Skin of body (tissue), 2 donors: ENCODE results near the gene ROPN1B. TPM values are rescaled to one million over a fixed set of nuclear protein-coding genes. Genes with fewer than 3 reads are reported as not detected.
A peak's percentile ranks its signal among the peaks of the same experiment; 100 is the strongest.
"Not testable (repeated sequence)": the region's sequence is repeated elsewhere in the genome, so short reads cannot be mapped to it uniquely, and the experiment has no call there.

Experiments
- DNase-seq: peaks from one replicate; lab custom pipeline; 2025; lab: John Stamatoyannopoulos, UW
- total RNA-seq: library from RNA; depleted of rRNA; stranded (reverse); fragments of >200 nt; gene quantifications from one replicate; pipeline ENCODE4 v1.2.3, GENCODE V29; 2014

Gene ROPN1B
- total RNA-seq, 1 donor from 2014 or later: 2.0 TPM

- DNase-seq: no peak
Measured at GRCh38 chr3:125957674-125958510, 11.1 kb upstream of the ROPN1B start.

DNA sequence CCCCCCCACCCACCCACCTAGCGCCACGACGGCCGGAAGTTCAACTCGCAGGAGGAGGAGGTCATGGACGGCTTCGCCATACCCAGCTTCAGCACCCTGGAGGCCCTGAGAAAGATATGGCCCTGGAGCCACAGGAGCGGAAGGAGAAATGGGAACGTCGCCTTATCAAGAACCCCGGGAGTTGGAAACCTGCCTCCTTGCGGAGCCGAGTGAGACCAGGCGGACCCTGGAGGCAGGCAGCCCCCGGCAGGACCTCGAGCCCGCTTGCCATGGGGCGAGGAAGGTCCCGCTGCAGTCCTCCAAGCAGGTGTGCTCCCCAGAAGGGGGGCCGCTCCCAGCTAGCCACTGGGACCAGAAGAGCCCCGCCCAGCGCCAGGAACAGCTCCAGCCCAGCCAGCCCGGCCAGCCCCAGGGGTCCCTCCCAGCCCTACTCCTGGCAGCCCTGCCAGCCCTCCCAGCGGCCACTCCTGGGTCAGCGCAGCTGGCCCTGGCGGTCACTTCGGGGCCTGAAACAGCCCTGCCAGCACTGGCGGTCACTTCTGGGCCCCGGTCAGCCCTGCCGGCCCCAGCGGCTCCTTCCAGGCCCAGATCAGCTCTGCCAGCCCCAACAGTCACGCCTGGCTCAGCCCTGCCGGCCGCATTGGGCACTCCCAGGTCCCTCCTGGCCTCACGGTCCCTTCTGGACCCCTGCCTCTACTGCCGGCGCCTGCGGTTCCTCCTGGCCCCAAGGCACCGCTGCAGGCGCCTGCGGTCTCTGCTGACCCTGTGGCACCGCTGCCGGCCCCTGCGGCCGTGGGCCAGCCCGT lies 10.3 kb upstream of the ROPN1B start:
- no peak for DNase-seq

GRCh38 chr3:125959317-125960065 lies 9.5 kb upstream of the ROPN1B start:
- no peak for DNase-seq

GRCh38 chr3:125960066-125960424 lies 8.9 kb upstream of the ROPN1B start:
- DNase-seq: no peak

- no peak for DNase-seq
Measured at GRCh38 chr3:125960456-125961288, 8.3 kb upstream of the ROPN1B start.

- no peak for DNase-seq
Measured at GRCh38 chr3:125961289-125961589, 7.7 kb upstream of the ROPN1B start.

DNA sequence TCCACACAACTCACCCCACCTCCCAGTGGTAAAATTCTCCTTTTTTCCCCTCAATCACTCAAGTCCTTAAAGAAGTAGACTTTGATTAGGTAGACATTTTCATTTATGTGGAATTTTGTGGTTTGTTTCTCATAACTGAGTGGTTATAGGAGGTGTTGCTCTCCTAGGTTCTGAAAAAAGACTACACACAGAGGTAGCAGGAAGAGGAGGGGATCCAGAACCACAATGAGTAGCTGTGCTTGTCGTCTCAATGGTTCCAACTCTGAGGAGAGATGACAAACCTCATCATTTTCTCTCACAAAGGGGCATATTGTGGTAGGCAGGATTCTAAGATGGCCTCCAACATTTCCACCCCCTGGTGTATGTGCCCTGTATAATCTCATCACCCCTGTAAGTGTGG lies 5.1 kb upstream of the ROPN1B start:
- not testable (repeated sequence) for DNase-seq

- DNase-seq: no peak
Measured at GRCh38 chr3:125965505-125965904, 3.5 kb upstream of the ROPN1B start.

- no peak for DNase-seq
Measured at GRCh38 chr3:125967156-125967555, 1.8 kb upstream of the ROPN1B start.

DNA sequence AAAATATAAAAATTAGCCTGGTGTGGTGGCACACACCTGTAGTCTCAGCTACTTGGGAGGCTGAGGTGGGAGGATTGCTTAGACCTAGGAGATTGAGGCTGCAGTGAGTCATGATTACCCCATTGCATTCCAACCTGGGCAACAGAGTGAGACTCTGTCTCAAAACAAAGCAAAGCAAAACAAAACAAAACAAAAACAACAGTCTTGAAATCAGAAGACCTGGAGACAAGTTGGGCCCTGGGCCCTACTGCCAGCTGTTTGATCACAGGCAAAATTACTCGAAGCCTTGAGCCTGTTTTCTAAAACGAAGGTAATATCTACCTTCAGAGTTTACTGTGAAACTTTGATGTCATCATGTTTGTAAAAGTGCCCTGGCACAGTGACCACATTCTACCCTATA lies 857 bp upstream of the ROPN1B start:
- DNase-seq: not testable (repeated sequence)

GRCh38 chr3:125971997-125972944 lies 3.3 kb downstream of the ROPN1B start:
- DNase-seq: not testable (repeated sequence)

GRCh38 chr3:125975245-125976002 lies 6.4 kb downstream of the ROPN1B start:
- DNase-seq: not testable (repeated sequence)

GRCh38 chr3:125976003-125976390 lies 7.0 kb downstream of the ROPN1B start:
- not testable (repeated sequence) for DNase-seq

DNA sequence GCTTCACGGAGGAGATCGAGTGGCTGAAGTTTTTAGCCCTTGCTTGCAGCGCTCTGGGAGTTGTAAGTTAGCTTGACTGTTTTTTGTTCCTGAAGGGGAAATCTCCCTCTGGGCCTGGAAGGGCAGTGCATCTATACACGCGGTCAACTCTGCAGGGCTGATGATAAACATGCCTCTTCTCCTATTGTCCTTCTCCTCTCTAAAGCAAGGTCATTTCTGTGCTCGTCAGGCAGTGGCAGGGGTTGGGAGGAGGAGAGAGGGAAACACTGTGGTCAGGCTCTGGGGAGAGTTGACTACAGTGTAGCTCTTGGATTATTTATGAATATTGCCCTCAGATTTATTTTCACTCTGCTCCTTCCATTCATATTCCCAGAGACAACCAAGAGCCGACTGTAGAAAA lies 8.1 kb downstream of the ROPN1B start:
- DNase-seq: not testable (repeated sequence)

DNA sequence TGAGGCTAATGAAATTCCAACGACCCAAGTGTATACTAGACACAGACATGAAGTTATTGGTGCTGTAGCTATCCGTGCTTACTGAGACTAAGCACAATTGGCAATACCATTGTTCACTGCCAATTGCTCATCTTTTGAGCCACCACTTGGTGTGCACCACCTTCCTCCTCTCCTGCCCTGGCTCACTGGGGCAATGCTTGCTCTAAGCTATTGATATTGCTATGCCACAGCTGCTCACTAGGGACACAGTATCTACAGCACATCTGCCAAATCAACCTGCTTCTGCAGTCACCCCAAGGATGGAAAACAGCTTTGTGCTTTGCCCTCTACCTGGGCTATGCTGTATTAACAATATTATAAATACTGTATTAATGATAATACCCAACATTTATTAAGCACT lies 16.0 kb downstream of the ROPN1B start:
- not testable (repeated sequence) for DNase-seq

DNA sequence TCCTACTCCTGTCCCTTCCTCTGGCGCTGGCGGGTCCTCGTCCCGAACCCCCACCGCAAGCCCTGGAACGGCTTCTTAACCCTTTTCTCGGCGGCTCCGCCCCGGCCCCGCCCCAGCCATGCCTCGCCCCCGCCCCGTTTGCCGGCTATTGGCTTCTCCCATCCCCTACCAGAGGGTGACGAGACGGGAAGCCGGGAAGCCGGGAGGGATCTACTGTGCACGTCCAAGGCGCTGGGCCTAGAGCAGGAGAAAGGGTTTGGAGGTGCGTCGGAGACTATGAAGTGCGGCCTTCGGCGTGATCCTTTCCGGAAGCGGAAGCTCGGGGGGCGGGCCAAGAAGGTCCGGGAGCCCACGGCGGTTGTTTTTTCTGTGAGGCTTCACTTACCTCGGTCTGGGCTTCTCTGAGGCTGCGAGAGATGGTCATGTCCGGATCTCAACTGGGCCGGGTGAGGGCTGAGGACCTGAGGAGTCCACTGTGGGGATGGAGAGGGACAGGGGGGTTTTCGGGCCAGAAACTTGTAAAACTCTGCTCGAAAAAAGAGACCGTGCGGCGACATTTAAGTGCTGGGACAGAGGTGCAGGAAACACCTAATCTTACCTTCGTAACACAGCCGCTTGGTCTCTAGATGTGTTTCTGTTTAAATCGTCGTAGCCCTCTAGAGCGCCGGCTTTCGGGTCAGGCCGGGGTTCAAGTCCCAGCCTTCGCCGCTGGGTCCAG lies 21.4 kb downstream of the ROPN1B start:
- DNase-seq: peak; percentile 85

DNA sequence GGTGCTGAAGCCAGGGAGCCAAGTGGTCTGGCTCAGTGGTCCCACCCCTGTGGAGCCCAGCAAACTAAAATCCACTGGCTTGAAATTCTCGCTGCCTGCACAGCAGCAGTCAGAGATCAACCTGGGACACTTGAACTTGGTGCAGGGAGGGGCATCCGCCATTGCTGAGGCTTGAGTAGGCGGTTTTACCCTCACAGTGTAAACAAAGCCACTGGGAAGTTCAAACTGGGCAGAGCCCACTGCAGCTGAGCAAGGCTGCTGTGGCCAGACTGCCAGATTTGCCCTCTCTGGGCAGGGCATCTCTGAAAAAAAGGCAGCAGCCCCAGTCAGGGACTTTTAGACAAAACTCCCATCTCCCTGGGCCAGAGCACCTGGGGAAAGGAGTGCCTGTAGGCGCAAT lies 27.8 kb downstream of the ROPN1B start:
- DNase-seq: not testable (repeated sequence)

DNA sequence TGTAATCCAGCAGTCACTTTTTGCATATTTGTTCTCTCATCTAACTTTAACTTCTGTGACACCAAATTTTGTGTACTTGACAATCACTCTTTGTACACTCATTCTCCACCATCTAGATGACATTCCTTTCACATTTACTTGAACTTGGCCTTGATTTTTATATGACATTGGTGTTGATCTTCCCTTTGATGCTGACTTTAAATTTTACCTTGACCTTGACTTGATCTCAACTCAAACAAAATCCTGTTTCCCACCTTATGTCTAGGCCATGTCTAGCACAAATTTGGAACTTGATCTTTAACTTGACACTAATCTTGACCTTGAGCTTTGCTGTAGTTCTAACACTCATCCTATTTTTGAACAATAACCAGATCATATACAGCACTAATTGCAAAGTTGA lies 33.2 kb downstream of the ROPN1B start:
- no peak for DNase-seq
